HEK293 (cell line): ENCODE results near the gene AP1S1.
A peak's percentile ranks its signal among the peaks of the same experiment; 100 is the strongest.

Experiments
- OSR2 ChIP-seq: fragments of 450-650 bp; formaldehyde crosslinking; IDR thresholded peaks from 2 replicates; pipeline ENCODE4 v1.5.1; 2016; ENCODE audit warnings: missing biosample characterization, missing genetic modification characterization
- SCRT1 ChIP-seq: fragments of 450-650 bp; formaldehyde crosslinking; IDR thresholded peaks from 2 replicates; pipeline ENCODE4 v1.5.1; 2016; ENCODE audit warnings: missing biosample characterization, missing genetic modification characterization, borderline replicate concordance
- SCRT2 ChIP-seq: fragments of 450-650 bp; formaldehyde crosslinking; IDR thresholded peaks from 2 replicates; pipeline ENCODE4 v1.5.1; 2016; ENCODE audit warnings: missing biosample characterization, missing genetic modification characterization
- YY2 ChIP-seq: fragments of 450-650 bp; formaldehyde crosslinking; IDR thresholded peaks from 2 replicates; pipeline ENCODE4 v1.5.1; 2016; ENCODE audit warnings: missing biosample characterization, missing genetic modification characterization
- ZBTB20 ChIP-seq: fragments of 450-650 bp; formaldehyde crosslinking; IDR thresholded peaks from 2 replicates; pipeline ENCODE4 v1.5.1; 2016; ENCODE audit warnings: missing biosample characterization, missing genetic modification characterization
- ZBTB21 ChIP-seq: fragments of 450-650 bp; formaldehyde crosslinking; IDR thresholded peaks from 2 replicates; pipeline ENCODE4 v1.5.1; 2017; ENCODE audit warnings: missing biosample characterization, missing genetic modification characterization
- ZFHX2 ChIP-seq: fragments of 450-650 bp; formaldehyde crosslinking; conservative IDR thresholded peaks from 2 replicates; pipeline ENCODE4 v1.5.1; 2016; ENCODE audit warnings: missing biosample characterization, missing genetic modification characterization
- ZNF157 ChIP-seq: fragments of 450-650 bp; formaldehyde crosslinking; IDR thresholded peaks from 2 replicates; pipeline ENCODE4 v1.5.1; 2016; ENCODE audit warnings: missing biosample characterization, missing genetic modification characterization
- ZNF16 ChIP-seq: fragments of 450-650 bp; formaldehyde crosslinking; IDR thresholded peaks from 2 replicates; pipeline ENCODE4 v1.5.1; 2016; ENCODE audit warnings: low read depth, missing biosample characterization, missing genetic modification characterization
- ZNF239 ChIP-seq: fragments of 450-650 bp; formaldehyde crosslinking; IDR thresholded peaks from 2 replicates; pipeline ENCODE4 v1.5.1; 2016; ENCODE audit warnings: missing biosample characterization, missing genetic modification characterization
- ZNF501 ChIP-seq: fragments of 450-650 bp; formaldehyde crosslinking; IDR thresholded peaks from 2 replicates; pipeline ENCODE4 v1.5.1; 2016; ENCODE audit warnings: missing biosample characterization, missing genetic modification characterization
- ZNF548 ChIP-seq: fragments of 450-650 bp; formaldehyde crosslinking; IDR thresholded peaks from 2 replicates; pipeline ENCODE4 v1.5.1; 2016; ENCODE audit warnings: missing biosample characterization, missing genetic modification characterization
- ZNF571 ChIP-seq: fragments of 450-650 bp; formaldehyde crosslinking; IDR thresholded peaks from 2 replicates; pipeline ENCODE4 v1.5.0; 2017; ENCODE audit warnings: missing biosample characterization, missing genetic modification characterization
- ZNF610 ChIP-seq: fragments of 450-650 bp; formaldehyde crosslinking; IDR thresholded peaks from 2 replicates; pipeline ENCODE4 v1.5.1; 2016; ENCODE audit warnings: missing biosample characterization, missing genetic modification characterization, borderline replicate concordance
- ZSCAN30 ChIP-seq: fragments of 450-650 bp; IDR thresholded peaks from 2 replicates; pipeline ENCODE4 v1.5.1; 2018; ENCODE audit warnings: missing biosample characterization, mild to moderate bottlenecking, missing genetic modification characterization, moderate library complexity
- TF ChIP-seq, protein P1 (sequence below): fragments of 450-650 bp; formaldehyde crosslinking; IDR thresholded peaks from 2 replicates; pipeline ENCODE4 v1.5.1; 2016; ENCODE audit warnings: missing biosample characterization, missing genetic modification characterization
- TF ChIP-seq, protein P2 (sequence below): fragments of 450-650 bp; formaldehyde crosslinking; IDR thresholded peaks from 2 replicates; pipeline ENCODE4 v1.5.1; 2016; ENCODE audit warnings: missing biosample characterization, missing genetic modification characterization
- TF ChIP-seq, protein P3 (sequence below): fragments of 450-650 bp; formaldehyde crosslinking; IDR thresholded peaks from 2 replicates; pipeline ENCODE4 v1.5.1; 2017; ENCODE audit warnings: missing biosample characterization, missing genetic modification characterization
- TF ChIP-seq, protein P4 (sequence below): fragments of 450-650 bp; formaldehyde crosslinking; IDR thresholded peaks from 2 replicates; pipeline ENCODE4 v1.5.1; 2016; ENCODE audit warnings: missing biosample characterization, missing genetic modification characterization, borderline replicate concordance
- TF ChIP-seq, protein P5 (sequence below): fragments of 450-650 bp; formaldehyde crosslinking; conservative IDR thresholded peaks from 2 replicates; pipeline ENCODE4 v1.5.1; 2016; ENCODE audit warnings: low read depth, missing biosample characterization, missing genetic modification characterization
- TF ChIP-seq, protein P6 (sequence below): fragments of 450-650 bp; formaldehyde crosslinking; IDR thresholded peaks from 2 replicates; pipeline ENCODE4 v1.5.1; 2016; ENCODE audit warnings: missing biosample characterization, missing genetic modification characterization
- TF ChIP-seq, protein P7 (sequence below): fragments of 450-650 bp; formaldehyde crosslinking; IDR thresholded peaks from 2 replicates; pipeline ENCODE4 v1.5.1; 2016; ENCODE audit warnings: missing biosample characterization, missing genetic modification characterization
- TF ChIP-seq, protein P8 (sequence below): fragments of 450-650 bp; formaldehyde crosslinking; IDR thresholded peaks from 2 replicates; pipeline ENCODE4 v1.5.1; 2017; ENCODE audit warnings: missing biosample characterization, mild to moderate bottlenecking, missing genetic modification characterization, moderate library complexity
- TF ChIP-seq, protein P9 (sequence below): sonication (generic); formaldehyde crosslinking; IDR thresholded peaks from 2 replicates; pipeline ENCODE4 v1.8.1; 2022; ENCODE audit warnings: mild to moderate bottlenecking, moderate library complexity, missing genetic modification reagents

AP1S1 gene

DNA sequence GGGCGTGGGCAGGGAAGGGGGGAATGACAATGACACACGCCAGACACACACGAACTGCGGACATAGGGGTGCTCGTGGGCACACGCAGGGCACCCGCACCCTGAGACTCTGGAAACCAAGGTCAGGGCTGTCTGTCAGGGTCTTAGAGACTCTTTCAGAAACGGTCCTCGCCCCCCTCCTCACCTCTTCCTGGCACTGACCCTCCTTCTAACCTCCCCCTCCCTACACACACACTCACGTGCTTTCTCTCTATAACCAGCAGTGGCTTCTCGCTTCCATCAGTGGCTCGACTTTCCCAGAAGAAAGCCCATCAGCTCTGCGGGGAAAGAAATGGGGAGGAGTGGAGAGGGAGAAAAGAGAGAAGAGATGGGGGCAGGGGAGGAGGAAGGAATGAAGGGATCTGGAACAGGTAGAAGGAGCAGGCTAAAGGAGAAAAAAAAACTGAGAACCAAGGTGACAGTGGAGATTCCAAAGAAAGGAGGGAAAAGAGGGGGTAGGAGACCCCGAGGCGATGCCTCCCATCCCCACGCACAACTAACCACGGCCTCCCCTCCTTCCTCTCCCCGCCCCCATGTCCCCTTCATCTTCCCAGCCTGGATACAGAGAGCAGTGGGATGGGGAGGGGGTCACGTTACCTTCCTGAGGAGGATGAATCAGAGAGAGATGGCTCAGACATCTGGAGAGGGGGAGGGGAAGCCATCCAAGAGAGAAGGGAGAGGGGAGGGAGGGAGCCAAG, 12.8 kb downstream of the AP1S1 start (continued):
- TF ChIP-seq, protein P1, sequence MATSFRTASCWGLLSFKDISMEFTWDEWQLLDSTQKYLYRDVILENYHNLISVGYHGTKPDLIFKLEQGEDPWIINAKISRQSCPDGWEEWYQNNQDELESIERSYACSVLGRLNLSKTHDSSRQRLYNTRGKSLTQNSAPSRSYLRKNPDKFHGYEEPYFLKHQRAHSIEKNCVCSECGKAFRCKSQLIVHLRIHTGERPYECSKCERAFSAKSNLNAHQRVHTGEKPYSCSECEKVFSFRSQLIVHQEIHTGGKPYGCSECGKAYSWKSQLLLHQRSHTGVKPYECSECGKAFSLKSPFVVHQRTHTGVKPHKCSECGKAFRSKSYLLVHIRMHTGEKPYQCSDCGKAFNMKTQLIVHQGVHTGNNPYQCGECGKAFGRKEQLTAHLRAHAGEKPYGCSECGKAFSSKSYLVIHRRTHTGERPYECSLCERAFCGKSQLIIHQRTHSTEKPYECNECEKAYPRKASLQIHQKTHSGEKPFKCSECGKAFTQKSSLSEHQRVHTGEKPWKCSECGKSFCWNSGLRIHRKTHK, result no peak
- TF ChIP-seq ZSCAN30, result no peak
- no peak for TF ChIP-seq ZBTB21 (tag by site-specific recombination)
- no peak for TF ChIP-seq ZNF571 (tag by site-specific recombination)
- no peak for TF ChIP-seq ZNF610 (tag by site-specific recombination)
- TF ChIP-seq, protein P2, sequence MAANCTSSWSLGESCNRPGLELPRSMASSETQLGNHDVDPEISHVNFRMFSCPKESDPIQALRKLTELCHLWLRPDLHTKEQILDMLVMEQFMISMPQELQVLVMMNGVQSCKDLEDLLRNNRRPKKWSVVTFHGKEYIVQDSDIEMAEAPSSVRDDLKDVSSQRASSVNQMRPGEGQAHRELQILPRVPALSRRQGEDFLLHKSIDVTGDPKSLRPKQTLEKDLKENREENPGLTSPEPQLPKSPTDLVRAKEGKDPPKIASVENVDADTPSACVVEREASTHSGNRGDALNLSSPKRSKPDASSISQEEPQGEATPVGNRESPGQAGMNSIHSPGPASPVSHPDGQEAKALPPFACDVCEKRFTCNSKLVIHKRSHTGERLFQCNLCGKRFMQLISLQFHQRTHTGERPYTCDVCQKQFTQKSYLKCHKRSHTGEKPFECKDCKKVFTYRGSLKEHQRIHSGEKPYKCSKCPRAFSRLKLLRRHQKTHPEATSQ, result no peak
- no peak for TF ChIP-seq SCRT1 (tag by site-specific recombination)
- TF ChIP-seq, protein P3, sequence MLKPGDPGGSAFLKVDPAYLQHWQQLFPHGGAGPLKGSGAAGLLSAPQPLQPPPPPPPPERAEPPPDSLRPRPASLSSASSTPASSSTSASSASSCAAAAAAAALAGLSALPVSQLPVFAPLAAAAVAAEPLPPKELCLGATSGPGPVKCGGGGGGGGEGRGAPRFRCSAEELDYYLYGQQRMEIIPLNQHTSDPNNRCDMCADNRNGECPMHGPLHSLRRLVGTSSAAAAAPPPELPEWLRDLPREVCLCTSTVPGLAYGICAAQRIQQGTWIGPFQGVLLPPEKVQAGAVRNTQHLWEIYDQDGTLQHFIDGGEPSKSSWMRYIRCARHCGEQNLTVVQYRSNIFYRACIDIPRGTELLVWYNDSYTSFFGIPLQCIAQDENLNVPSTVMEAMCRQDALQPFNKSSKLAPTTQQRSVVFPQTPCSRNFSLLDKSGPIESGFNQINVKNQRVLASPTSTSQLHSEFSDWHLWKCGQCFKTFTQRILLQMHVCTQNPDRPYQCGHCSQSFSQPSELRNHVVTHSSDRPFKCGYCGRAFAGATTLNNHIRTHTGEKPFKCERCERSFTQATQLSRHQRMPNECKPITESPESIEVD, result no peak
- no peak for TF ChIP-seq ZNF501 (tag by site-specific recombination)
- TF ChIP-seq, protein P4, sequence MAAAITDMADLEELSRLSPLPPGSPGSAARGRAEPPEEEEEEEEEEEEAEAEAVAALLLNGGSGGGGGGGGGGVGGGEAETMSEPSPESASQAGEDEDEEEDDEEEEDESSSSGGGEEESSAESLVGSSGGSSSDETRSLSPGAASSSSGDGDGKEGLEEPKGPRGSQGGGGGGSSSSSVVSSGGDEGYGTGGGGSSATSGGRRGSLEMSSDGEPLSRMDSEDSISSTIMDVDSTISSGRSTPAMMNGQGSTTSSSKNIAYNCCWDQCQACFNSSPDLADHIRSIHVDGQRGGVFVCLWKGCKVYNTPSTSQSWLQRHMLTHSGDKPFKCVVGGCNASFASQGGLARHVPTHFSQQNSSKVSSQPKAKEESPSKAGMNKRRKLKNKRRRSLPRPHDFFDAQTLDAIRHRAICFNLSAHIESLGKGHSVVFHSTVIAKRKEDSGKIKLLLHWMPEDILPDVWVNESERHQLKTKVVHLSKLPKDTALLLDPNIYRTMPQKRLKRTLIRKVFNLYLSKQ (tag by site-specific recombination), result no peak
- TF ChIP-seq OSR2, result no peak
- TF ChIP-seq ZNF157 (tag by site-specific recombination), result no peak
- TF ChIP-seq ZBTB20, result no peak
- TF ChIP-seq YY2 (tag by site-specific recombination), result no peak
- TF ChIP-seq, protein P5, sequence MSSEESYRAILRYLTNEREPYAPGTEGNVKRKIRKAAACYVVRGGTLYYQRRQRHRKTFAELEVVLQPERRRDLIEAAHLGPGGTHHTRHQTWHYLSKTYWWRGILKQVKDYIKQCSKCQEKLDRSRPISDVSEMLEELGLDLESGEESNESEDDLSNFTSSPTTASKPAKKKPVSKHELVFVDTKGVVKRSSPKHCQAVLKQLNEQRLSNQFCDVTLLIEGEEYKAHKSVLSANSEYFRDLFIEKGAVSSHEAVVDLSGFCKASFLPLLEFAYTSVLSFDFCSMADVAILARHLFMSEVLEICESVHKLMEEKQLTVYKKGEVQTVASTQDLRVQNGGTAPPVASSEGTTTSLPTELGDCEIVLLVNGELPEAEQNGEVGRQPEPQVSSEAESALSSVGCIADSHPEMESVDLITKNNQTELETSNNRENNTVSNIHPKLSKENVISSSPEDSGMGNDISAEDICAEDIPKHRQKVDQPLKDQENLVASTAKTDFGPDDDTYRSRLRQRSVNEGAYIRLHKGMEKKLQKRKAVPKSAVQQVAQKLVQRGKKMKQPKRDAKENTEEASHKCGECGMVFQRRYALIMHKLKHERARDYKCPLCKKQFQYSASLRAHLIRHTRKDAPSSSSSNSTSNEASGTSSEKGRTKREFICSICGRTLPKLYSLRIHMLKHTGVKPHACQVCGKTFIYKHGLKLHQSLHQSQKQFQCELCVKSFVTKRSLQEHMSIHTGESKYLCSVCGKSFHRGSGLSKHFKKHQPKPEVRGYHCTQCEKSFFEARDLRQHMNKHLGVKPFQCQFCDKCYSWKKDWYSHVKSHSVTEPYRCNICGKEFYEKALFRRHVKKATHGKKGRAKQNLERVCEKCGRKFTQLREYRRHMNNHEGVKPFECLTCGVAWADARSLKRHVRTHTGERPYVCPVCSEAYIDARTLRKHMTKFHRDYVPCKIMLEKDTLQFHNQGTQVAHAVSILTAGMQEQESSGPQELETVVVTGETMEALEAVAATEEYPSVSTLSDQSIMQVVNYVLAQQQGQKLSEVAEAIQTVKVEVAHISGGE, result no peak
- peak; percentile 88 for TF ChIP-seq ZFHX2 (tag by site-specific recombination)
- TF ChIP-seq, protein P6, sequence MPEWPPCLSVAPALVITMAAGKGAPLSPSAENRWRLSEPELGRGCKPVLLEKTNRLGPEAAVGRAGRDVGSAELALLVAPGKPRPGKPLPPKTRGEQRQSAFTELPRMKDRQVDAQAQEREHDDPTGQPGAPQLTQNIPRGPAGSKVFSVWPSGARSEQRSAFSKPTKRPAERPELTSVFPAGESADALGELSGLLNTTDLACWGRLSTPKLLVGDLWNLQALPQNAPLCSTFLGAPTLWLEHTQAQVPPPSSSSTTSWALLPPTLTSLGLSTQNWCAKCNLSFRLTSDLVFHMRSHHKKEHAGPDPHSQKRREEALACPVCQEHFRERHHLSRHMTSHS, result no peak
- TF ChIP-seq, protein P7, sequence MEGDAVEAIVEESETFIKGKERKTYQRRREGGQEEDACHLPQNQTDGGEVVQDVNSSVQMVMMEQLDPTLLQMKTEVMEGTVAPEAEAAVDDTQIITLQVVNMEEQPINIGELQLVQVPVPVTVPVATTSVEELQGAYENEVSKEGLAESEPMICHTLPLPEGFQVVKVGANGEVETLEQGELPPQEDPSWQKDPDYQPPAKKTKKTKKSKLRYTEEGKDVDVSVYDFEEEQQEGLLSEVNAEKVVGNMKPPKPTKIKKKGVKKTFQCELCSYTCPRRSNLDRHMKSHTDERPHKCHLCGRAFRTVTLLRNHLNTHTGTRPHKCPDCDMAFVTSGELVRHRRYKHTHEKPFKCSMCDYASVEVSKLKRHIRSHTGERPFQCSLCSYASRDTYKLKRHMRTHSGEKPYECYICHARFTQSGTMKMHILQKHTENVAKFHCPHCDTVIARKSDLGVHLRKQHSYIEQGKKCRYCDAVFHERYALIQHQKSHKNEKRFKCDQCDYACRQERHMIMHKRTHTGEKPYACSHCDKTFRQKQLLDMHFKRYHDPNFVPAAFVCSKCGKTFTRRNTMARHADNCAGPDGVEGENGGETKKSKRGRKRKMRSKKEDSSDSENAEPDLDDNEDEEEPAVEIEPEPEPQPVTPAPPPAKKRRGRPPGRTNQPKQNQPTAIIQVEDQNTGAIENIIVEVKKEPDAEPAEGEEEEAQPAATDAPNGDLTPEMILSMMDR (tag by site-specific recombination), result no peak
- TF ChIP-seq ZNF548, result no peak
- TF ChIP-seq SCRT2 (tag by site-specific recombination), result no peak
- TF ChIP-seq, protein P8, sequence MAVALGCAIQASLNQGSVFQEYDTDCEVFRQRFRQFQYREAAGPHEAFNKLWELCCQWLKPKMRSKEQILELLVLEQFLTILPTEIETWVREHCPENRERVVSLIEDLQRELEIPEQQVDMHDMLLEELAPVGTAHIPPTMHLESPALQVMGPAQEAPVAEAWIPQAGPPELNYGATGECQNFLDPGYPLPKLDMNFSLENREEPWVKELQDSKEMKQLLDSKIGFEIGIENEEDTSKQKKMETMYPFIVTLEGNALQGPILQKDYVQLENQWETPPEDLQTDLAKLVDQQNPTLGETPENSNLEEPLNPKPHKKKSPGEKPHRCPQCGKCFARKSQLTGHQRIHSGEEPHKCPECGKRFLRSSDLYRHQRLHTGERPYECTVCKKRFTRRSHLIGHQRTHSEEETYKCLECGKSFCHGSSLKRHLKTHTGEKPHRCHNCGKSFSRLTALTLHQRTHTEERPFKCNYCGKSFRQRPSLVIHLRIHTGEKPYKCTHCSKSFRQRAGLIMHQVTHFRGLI (tag by site-specific recombination), result no peak
- TF ChIP-seq ZNF239 (tag by site-specific recombination), result no peak
- TF ChIP-seq ZNF16, result peak; percentile 64
- TF ChIP-seq, protein P9, sequence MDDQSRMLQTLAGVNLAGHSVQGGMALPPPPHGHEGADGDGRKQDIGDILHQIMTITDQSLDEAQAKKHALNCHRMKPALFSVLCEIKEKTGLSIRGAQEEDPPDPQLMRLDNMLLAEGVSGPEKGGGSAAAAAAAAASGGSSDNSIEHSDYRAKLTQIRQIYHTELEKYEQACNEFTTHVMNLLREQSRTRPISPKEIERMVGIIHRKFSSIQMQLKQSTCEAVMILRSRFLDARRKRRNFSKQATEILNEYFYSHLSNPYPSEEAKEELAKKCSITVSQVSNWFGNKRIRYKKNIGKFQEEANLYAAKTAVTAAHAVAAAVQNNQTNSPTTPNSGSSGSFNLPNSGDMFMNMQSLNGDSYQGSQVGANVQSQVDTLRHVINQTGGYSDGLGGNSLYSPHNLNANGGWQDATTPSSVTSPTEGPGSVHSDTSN (CRISPR knock-in tag), result no peak
